ENCODE measurements around the gene VPS36. TPM values are rescaled to one million over a fixed set of nuclear protein-coding genes. Genes with fewer than 3 reads are reported as not detected.

The VPS36 gene
- total RNA-seq, 2 experiments from 2014 or later, result 30.6 to 35.9 TPM

GRCh38 chr13:52394586-52394985, 55.8 kb downstream of the VPS36 start:
- no peaks in the 10 kb centered on the region for H3K79me2 ChIP-seq (ENCODE audit: insufficient read depth, low read depth, low read length)
- no peak for DNase-seq (ENCODE audit: low spot score)
- BruUV-seq (replicated peaks), result no TSS peak
- no peaks in the 10 kb centered on the region for H3K36me3 ChIP-seq (ENCODE audit: insufficient read depth, low read length)
- no peak overlapping the region for H2AFZ ChIP-seq (ENCODE audit: low read length)
- CTCF ChIA-PET (ENCODE audit: unreplicated experiment), result no interaction called here
- POLR2A ChIA-PET, result interaction anchor here (0.5 kb wide), 1 partner anchor 1742 kb away, joined by 4 read pairs; no protein-coding TSS in a partner anchor
- H3K9me2 ChIP-seq (ENCODE audit: insufficient read depth, low read length), result no peaks in the 10 kb centered on the region
- intact Hi-C loops (cut with micrococcal nuclease; ENCODE audit: unreplicated experiment), result no loop called here
- H3K9me3 ChIP-seq (ENCODE audit: low read length), result no peaks in the 10 kb centered on the region
- H3K27ac ChIP-seq (ENCODE audit: low read depth, low read length, poor library complexity, severe bottlenecking), result no peak overlapping the region
- no peak for TF ChIP-seq CTCF (conservative IDR thresholded peaks at IDR 0.05; ENCODE audit: low read length)
- TF ChIP-seq EZH2phosphoT487 (IDR thresholded peaks at IDR 0.05; ENCODE audit: borderline replicate concordance, low read depth, low read length), result no peak
- no peaks in the 10 kb centered on the region for H3K4me1 ChIP-seq (ENCODE audit: insufficient read depth, low read length, poor library complexity, severe bottlenecking)
- H3K4me3 ChIP-seq (ENCODE audit: low read depth, low read length, poor library complexity, severe bottlenecking), result no peak overlapping the region
- no peak overlapping the region for H3K4me2 ChIP-seq (ENCODE audit: low read length)
- no peaks in the 10 kb centered on the region for H4K20me1 ChIP-seq (ENCODE audit: insufficient read depth, low read length)

DNA sequence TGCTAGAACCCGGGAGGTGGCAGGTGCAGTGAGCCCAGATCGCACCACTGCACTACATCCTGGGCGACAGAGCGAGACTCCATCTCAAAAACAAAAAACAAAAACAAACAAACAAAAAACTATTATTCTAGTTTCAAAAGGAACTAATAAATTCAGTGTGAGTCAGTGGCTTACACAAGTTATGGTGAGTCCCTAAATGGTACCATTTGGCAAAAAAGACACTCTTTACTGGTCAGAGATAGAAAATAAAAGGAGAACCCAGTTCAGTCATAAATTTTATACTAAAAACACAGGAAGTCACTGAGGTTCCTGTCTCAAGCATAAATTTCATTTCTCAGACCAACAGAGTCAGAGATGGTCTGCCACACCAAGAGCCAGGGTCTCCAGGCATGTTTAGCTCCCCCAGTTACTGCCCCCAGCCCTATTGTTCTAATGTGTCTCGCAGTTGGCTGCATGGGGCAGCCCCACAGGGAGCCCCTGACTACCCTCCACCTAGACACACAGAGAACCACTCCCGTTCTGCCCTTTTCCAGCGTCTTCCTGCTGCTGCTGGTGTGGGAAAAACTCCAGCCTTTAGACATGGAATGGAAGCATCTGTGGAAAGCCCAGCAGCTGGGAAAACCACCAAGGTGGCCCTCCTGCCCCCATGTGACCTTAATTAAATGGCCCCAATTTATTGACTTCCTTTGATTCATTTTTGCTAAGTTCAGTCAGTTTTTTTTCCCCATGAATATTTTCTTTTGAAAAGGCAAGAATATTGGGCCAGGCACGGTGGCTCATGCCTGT, 56.7 kb downstream of the VPS36 start:
- TF ChIP-seq EZH2phosphoT487 (IDR thresholded peaks at IDR 0.05; ENCODE audit: borderline replicate concordance, low read depth, low read length), result no peak
- TF ChIP-seq CTCF (conservative IDR thresholded peaks at IDR 0.05; ENCODE audit: low read length), result no peak
- H3K4me3 ChIP-seq (ENCODE audit: low read depth, low read length, poor library complexity, severe bottlenecking), result no peak overlapping the region
- no peaks in the 10 kb centered on the region for H3K9me2 ChIP-seq (ENCODE audit: insufficient read depth, low read length)
- ChIA-PET CTCF (ENCODE audit: unreplicated experiment) (no interaction called here), POLR2A (no interaction called here)
- no peak overlapping the region for H3K4me2 ChIP-seq (ENCODE audit: low read length)
- H2AFZ ChIP-seq (ENCODE audit: low read length), result no peak overlapping the region
- no peaks in the 10 kb centered on the region for H3K4me1 ChIP-seq (ENCODE audit: insufficient read depth, low read length, poor library complexity, severe bottlenecking)
- H3K36me3 ChIP-seq (ENCODE audit: insufficient read depth, low read length), result no peaks in the 10 kb centered on the region
- intact Hi-C loops (cut with micrococcal nuclease; ENCODE audit: unreplicated experiment), result no loop called here
- no peak for DNase-seq (ENCODE audit: low spot score)
- H3K9me3 ChIP-seq (ENCODE audit: low read length), result no peaks in the 10 kb centered on the region
- H4K20me1 ChIP-seq (ENCODE audit: insufficient read depth, low read length), result no peaks in the 10 kb centered on the region
- BruUV-seq (replicated peaks), result no TSS peak
- H3K27ac ChIP-seq (ENCODE audit: low read depth, low read length, poor library complexity, severe bottlenecking), result no peak overlapping the region
- H3K79me2 ChIP-seq (ENCODE audit: insufficient read depth, low read depth, low read length), result no peaks in the 10 kb centered on the region

DNA sequence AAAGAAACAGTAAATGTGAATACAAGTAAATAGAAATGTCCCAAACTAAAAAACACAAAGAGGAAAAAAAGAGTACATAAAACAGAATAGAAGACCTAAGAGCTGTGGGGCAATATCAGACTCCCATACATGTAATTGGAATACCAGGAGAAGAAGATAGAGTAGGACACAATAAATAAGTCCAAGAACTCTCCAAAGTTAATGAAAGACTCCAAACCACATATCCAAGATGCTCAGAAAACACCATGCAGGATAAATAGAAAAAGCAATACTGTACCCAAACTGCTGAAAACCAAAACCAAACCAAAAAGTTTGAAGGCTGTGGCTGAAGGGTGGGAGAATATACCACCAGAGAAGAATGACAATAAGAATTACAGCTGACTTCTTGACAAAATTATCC, 62.7 kb downstream of the VPS36 start:
- intact Hi-C loops (cut with micrococcal nuclease; ENCODE audit: unreplicated experiment), result no loop called here
- no peak overlapping the region for H3K4me2 ChIP-seq (ENCODE audit: low read length)
- ChIA-PET CTCF (ENCODE audit: unreplicated experiment) (no interaction called here), POLR2A (no interaction called here)
- no peaks in the 10 kb centered on the region for H3K36me3 ChIP-seq (ENCODE audit: insufficient read depth, low read length)
- no peaks in the 10 kb centered on the region for H4K20me1 ChIP-seq (ENCODE audit: insufficient read depth, low read length)
- no peak overlapping the region for H3K4me3 ChIP-seq (ENCODE audit: low read depth, low read length, poor library complexity, severe bottlenecking)
- no peak overlapping the region for H2AFZ ChIP-seq (ENCODE audit: low read length)
- H3K9me3 ChIP-seq (ENCODE audit: low read length), result no peaks in the 10 kb centered on the region
- no peak for DNase-seq (ENCODE audit: low spot score)
- no peaks in the 10 kb centered on the region for H3K79me2 ChIP-seq (ENCODE audit: insufficient read depth, low read depth, low read length)
- H3K9me2 ChIP-seq (ENCODE audit: insufficient read depth, low read length), result no peaks in the 10 kb centered on the region
- no peaks in the 10 kb centered on the region for H3K4me1 ChIP-seq (ENCODE audit: insufficient read depth, low read length, poor library complexity, severe bottlenecking)
- no TSS peak for BruUV-seq (replicated peaks)
- no peak overlapping the region for H3K27ac ChIP-seq (ENCODE audit: low read depth, low read length, poor library complexity, severe bottlenecking)
- no peak for TF ChIP-seq CTCF (conservative IDR thresholded peaks at IDR 0.05; ENCODE audit: low read length)
- TF ChIP-seq EZH2phosphoT487 (IDR thresholded peaks at IDR 0.05; ENCODE audit: borderline replicate concordance, low read depth, low read length), result no peak

All from OCI-LY7 (cell line).